HepG2 (cell line): ENCODE measurements around the gene HPD. TPM values are rescaled to one million over a fixed set of nuclear protein-coding genes. Genes with fewer than 3 reads are reported as not detected.

Source experiments
- CEBPB ChIP-seq: IDR thresholded peaks from 2 replicates; pipeline ENCODE4 v1.6.1; 2011; ENCODE audit warnings: low read depth, low read length, improper control_type of control experiment, borderline replicate concordance
- EHMT2 ChIP-seq: fragments of 200-600 bp; sonication (generic); IDR thresholded peaks from 2 replicates; pipeline ENCODE4 v1.7.0; 2017; ENCODE audit warnings: antibody characterized with exemption, low read depth, low read length, borderline replicate concordance
- ELF4 ChIP-seq: sonication (generic); formaldehyde crosslinking; IDR thresholded peaks from 2 replicates; pipeline ENCODE4 v1.5.0; 2020; ENCODE audit warnings: missing genetic modification reagents, mild to moderate bottlenecking, moderate library complexity, borderline replicate concordance
- HOXA3 ChIP-seq: sonication (generic); formaldehyde crosslinking; IDR thresholded peaks from 2 replicates; pipeline ENCODE4 v1.5.0; 2020; ENCODE audit warnings: missing genetic modification reagents
- HOXA7 ChIP-seq: sonication (generic); formaldehyde crosslinking; IDR thresholded peaks from 2 replicates; pipeline ENCODE4 v1.8.1; 2022; ENCODE audit warnings: mild to moderate bottlenecking, missing genetic modification reagents, moderate library complexity
- MAFG ChIP-seq: sonication (generic); formaldehyde crosslinking; IDR thresholded peaks from 2 replicates; pipeline ENCODE4 v1.5.1; 2020; ENCODE audit warnings: mild to moderate bottlenecking, missing genetic modification reagents
- MIXL1 ChIP-seq: IDR thresholded peaks from 2 replicates; pipeline ENCODE4 v1.6.1; 2016
- NR2C2 ChIP-seq: sonication (generic); formaldehyde crosslinking; IDR thresholded peaks from 2 replicates; pipeline ENCODE4 v1.4.0; 2020; ENCODE audit warnings: missing genetic modification reagents, mild to moderate bottlenecking, moderate library complexity, borderline replicate concordance
- NRL ChIP-seq: sonication (generic); formaldehyde crosslinking; IDR thresholded peaks from 2 replicates; pipeline ENCODE4 v1.5.0; 2020; ENCODE audit warnings: missing genetic modification reagents, mild to moderate bottlenecking, moderate library complexity, borderline replicate concordance
- PRMT3 ChIP-seq: sonication (generic); formaldehyde crosslinking; IDR thresholded peaks from 2 replicates; pipeline ENCODE4 v1.8.1; 2022; ENCODE audit warnings: low read depth, mild to moderate bottlenecking, moderate library complexity, missing genetic modification reagents, borderline replicate concordance
- RBM22 ChIP-seq: fragments of 200-400 bp; formaldehyde crosslinking; optimal IDR thresholded peaks from 2 replicates; pipeline ENCODE3; 2017; ENCODE audit warnings: mild to moderate bottlenecking, low read length, moderate library complexity
- SKI ChIP-seq: fragments of 450-650 bp; IDR thresholded peaks from one replicate; pipeline ENCODE4 v1.6.1; 2018; ENCODE audit warnings: mild to moderate bottlenecking; ENCODE audit not compliant: partially characterized antibody
- SP5 ChIP-seq: IDR thresholded peaks from 2 replicates; pipeline ENCODE4 v1.6.1; 2016; ENCODE audit warnings: low read depth, borderline replicate concordance
- SRF ChIP-seq: IDR thresholded peaks from 2 replicates; pipeline ENCODE4 v1.6.1; 2011; ENCODE audit warnings: mild to moderate bottlenecking, low read depth, low read length, moderate library complexity
- TCF7L2 ChIP-seq: IDR thresholded peaks from 2 replicates; pipeline ENCODE4 v1.6.1; 2011; ENCODE audit warnings: mild to moderate bottlenecking, low read depth, low read length, moderate library complexity
- ZNF234 ChIP-seq: sonication (generic); formaldehyde crosslinking; conservative IDR thresholded peaks from 2 replicates; pipeline ENCODE4 v1.5.1; 2020; ENCODE audit warnings: mild to moderate bottlenecking, missing genetic modification reagents
- ZNF557 ChIP-seq: sonication (generic); formaldehyde crosslinking; IDR thresholded peaks from 2 replicates; pipeline ENCODE4 v1.4.0; 2020; ENCODE audit warnings: missing genetic modification reagents
- ZNF720 ChIP-seq: sonication (generic); formaldehyde crosslinking; IDR thresholded peaks from 2 replicates; pipeline ENCODE4 v1.4.0; 2020; ENCODE audit warnings: missing genetic modification reagents
- ZNF879 ChIP-seq: sonication (generic); formaldehyde crosslinking; IDR thresholded peaks from 2 replicates; pipeline ENCODE4 v1.8.1; 2023; ENCODE audit warnings: missing genetic modification reagents
- polyA plus RNA-seq, 8 experiments: library from polyadenylated mRNA; depleted of rRNA in 3 of 8; stranded (reverse) in 7 of 8; unstranded in 1 of 8; fragments of >200 nt; fragmentation: Illumina TruSeq in 4 of 8; extraction: Trizol in 4 of 8; gene quantifications; 2 replicates each; pipeline versions ENCODE4 v1.2.1 to v1.2.3, GENCODE V29; 2011 to 2016; ENCODE audit warnings: low read depth in 4 of 8, missing spikeins in 1 of 8, mixed read lengths in 1 of 8; ENCODE audit not compliant: insufficient read depth in 1 of 8
- total RNA-seq, 5 experiments: library from RNA; depleted of rRNA; stranded (reverse); fragments of >200 nt; fragmentation: Illumina TruSeq; extraction: Trizol; gene quantifications; 2 replicates each; pipeline ENCODE4 v1.2.3, GENCODE V29; 2016; ENCODE audit warnings: low read depth in 1 of 5
- TF ChIP-seq, protein P1 (sequence below): sonication (generic); formaldehyde crosslinking; IDR thresholded peaks from 2 replicates; pipeline ENCODE4 v1.4.0; 2020; ENCODE audit warnings: missing genetic modification reagents, mild to moderate bottlenecking, borderline replicate concordance
- TF ChIP-seq, protein P2 (sequence below): IDR thresholded peaks from 2 replicates; pipeline ENCODE4 v1.6.1; 2012; ENCODE audit warnings: low read depth, low read length, improper control_type of control experiment
- TF ChIP-seq, protein P3 (sequence below): sonication (generic); formaldehyde crosslinking; IDR thresholded peaks from 2 replicates; pipeline ENCODE4 v1.4.0; 2020; ENCODE audit warnings: missing genetic modification reagents
- TF ChIP-seq, protein P4 (sequence below): conservative IDR thresholded peaks from 2 replicates; pipeline ENCODE4 v1.6.1; 2018; ENCODE audit warnings: missing genetic modification reagents

HPD gene
- total and polyA plus RNA-seq, 2 of the 13 experiments (the other 11 are each of a cell fraction or from before 2014, with no cell fraction given) = 120 to 195 TPM

DNA sequence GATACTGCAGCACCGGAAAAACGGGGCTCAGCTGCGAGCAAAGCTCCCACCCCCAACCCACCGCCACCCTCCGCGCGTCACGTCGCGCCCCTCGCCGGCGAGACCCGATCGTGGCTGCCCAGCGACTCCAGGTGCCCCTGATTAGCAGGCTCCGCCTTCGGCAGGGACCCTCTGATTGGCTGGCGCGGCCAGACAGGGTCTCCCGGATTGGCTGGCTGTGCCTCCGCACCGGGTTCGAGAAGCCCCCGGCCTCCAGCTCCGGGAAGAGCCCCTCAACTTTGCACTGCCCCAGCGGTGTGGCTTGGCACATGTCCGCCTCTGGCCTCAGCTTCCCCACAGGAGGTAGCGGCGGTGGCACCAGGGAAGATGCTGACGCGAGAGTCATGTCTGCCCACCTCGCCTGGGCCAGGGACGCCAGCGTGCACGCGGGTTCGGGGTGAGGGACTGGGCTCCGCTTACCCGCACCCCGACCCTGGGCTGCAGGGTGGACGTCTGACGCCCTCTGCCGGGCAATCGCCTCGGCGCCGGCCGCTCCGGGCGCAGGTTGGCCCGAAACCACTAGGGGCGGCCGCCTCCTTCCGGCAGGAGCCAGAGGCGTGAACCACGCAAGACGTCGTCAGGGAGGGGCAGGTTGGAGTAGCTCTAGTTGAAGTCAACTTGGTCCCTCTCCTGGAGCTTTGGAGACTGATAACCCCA is 64.7 kb downstream of the HPD start (continued):
- TF ChIP-seq SKI (peak; percentile 75), MIXL1 (CRISPR knock-in tag) (peak; percentile 34; the same call in 1 of the 2 replicates), ZNF557 (no peak), NRL (CRISPR knock-in tag) (peak; percentile 92), ZNF234 (CRISPR knock-in tag) (0 out of 2 replicates have a peak, but pooled peaks have one; percentile 62), CEBPB (no peak), RBM22 (no peak), SRF (no peak), ZNF879 (CRISPR knock-in tag) (no peak), ELF4 (CRISPR knock-in tag) (no peak), HOXA3 (CRISPR knock-in tag) (peak; percentile 83), TCF7L2 (no peak), HOXA7 (CRISPR knock-in tag) (no peak), SP5 (CRISPR knock-in tag) (peak; percentile 21; the same call in 1 of the 2 replicates), ZNF720 (CRISPR knock-in tag) (no peak), MAFG (no peak), PRMT3 (no peak; the same call in 1 of the 2 replicates), EHMT2 (no peak), NR2C2 (CRISPR knock-in tag) (no peak; the same call in 1 of the 2 replicates)
- TF ChIP-seq, protein P1, sequence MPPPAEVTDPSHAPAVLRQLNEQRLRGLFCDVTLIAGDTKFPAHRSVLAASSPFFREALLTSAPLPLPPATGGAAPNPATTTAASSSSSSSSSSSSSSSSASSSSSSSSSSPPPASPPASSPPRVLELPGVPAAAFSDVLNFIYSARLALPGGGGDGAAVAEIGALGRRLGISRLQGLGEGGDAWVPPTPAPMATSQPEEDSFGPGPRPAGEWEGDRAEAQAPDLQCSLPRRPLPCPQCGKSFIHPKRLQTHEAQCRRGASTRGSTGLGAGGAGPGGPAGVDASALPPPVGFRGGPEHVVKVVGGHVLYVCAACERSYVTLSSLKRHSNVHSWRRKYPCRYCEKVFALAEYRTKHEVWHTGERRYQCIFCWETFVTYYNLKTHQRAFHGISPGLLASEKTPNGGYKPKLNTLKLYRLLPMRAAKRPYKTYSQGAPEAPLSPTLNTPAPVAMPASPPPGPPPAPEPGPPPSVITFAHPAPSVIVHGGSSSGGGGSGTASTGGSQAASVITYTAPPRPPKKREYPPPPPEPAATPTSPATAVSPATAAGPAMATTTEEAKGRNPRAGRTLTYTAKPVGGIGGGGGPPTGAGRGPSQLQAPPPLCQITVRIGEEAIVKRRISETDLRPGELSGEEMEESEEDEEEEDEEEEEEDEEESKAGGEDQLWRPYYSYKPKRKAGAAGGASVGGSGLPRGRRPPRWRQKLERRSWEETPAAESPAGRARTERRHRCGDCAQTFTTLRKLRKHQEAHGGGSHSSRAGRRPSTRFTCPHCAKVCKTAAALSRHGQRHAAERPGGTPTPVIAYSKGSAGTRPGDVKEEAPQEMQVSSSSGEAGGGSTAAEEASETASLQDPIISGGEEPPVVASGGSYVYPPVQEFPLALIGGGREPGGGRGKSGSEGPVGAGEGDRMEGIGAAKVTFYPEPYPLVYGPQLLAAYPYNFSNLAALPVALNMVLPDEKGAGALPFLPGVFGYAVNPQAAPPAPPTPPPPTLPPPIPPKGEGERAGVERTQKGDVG = no peak; the same call in 1 of the 2 replicates
- TF ChIP-seq, protein P2, sequence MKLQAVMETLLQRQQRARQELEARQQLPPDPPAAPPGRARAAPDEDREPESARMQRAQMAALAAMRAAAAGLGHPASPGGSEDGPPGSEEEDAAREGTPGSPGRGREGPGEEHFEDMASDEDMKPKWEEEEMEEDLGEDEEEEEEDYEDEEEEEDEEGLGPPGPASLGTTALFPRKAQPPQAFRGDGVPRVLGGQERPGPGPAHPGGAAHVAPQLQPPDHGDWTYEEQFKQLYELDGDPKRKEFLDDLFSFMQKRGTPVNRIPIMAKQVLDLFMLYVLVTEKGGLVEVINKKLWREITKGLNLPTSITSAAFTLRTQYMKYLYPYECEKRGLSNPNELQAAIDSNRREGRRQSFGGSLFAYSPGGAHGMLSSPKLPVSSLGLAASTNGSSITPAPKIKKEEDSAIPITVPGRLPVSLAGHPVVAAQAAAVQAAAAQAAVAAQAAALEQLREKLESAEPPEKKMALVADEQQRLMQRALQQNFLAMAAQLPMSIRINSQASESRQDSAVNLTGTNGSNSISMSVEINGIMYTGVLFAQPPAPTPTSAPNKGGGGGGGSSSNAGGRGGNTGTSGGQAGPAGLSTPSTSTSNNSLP = no peak
- TF ChIP-seq, protein P3, sequence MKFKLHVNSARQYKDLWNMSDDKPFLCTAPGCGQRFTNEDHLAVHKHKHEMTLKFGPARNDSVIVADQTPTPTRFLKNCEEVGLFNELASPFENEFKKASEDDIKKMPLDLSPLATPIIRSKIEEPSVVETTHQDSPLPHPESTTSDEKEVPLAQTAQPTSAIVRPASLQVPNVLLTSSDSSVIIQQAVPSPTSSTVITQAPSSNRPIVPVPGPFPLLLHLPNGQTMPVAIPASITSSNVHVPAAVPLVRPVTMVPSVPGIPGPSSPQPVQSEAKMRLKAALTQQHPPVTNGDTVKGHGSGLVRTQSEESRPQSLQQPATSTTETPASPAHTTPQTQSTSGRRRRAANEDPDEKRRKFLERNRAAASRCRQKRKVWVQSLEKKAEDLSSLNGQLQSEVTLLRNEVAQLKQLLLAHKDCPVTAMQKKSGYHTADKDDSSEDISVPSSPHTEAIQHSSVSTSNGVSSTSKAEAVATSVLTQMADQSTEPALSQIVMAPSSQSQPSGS (CRISPR knock-in tag) = peak; percentile 53; the same call in 1 of the 2 replicates
- TF ChIP-seq, protein P4, sequence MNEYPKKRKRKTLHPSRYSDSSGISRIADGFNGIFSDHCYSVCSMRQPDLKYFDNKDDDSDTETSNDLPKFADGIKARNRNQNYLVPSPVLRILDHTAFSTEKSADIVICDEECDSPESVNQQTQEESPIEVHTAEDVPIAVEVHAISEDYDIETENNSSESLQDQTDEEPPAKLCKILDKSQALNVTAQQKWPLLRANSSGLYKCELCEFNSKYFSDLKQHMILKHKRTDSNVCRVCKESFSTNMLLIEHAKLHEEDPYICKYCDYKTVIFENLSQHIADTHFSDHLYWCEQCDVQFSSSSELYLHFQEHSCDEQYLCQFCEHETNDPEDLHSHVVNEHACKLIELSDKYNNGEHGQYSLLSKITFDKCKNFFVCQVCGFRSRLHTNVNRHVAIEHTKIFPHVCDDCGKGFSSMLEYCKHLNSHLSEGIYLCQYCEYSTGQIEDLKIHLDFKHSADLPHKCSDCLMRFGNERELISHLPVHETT = 0 out of 2 replicates have a peak, but pooled peaks have one; percentile 38
